Ascending aorta (tissue), 2 donors: Measurements from ENCODE around the gene RANBP9. TPM values are rescaled to one million over a fixed set of nuclear protein-coding genes. Genes with fewer than 3 reads are reported as not detected.
A peak's percentile ranks its signal among the peaks of the same experiment; 100 is the strongest.

Source experiments
- DNase-seq, 2 donors: peaks; one replicate each; pipeline ENCODE4 v3.0.0-alpha.2; 2019; ENCODE audit warnings: low spot score in 2 of 2
- H3K27ac ChIP-seq, 2 donors: fragments of 200-600 bp; sonication (generic); one replicate each; pipeline ENCODE4 v1.5.1; 2016 to 2017; ENCODE audit warnings: mild to moderate bottlenecking in 1 of 2
- H3K27me3 ChIP-seq: fragments of 200-600 bp; sonication (generic); one replicate; pipeline ENCODE4 v1.5.1; 2017
- H3K36me3 ChIP-seq, 2 donors: fragments of 200-600 bp; sonication (generic); one replicate each; pipeline ENCODE4 v1.5.1; 2016
- H3K4me1 ChIP-seq, 2 donors: fragments of 200-600 bp; sonication (generic); one replicate each; pipeline ENCODE4 v1.5.1; 2016 to 2017; ENCODE audit warnings: mild to moderate bottlenecking in 1 of 2
- H3K4me3 ChIP-seq, 2 donors: fragments of 200-600 bp; sonication (generic); one replicate each; pipeline ENCODE4 v1.5.1; 2016 to 2017; ENCODE audit warnings: mild to moderate bottlenecking in 1 of 2
- H3K9me3 ChIP-seq, 2 donors: fragments of 200-600 bp; sonication (generic); one replicate each; pipeline ENCODE4 v1.5.1; 2016
- intact Hi-C: fragments of 100-400 bp; cut with DNase I; formaldehyde crosslinking; loops from one replicate; pipeline ENCODE4 v1.15.1; 2023
- total RNA-seq: library from RNA; depleted of rRNA; stranded (reverse); fragments of >200 nt; gene quantifications from one replicate; pipeline ENCODE4 v1.1.0, GENCODE V29; 2016
- TF ChIP-seq, protein P1 (sequence below), 3 experiments: fragments of 200-600 bp in 2 of 3; fragments of 450-650 bp in 1 of 3; sonication (generic) in 2 of 3; IDR thresholded peaks; one replicate each; pipeline ENCODE4 v1.5.1; 2016 to 2019; ENCODE audit warnings: antibody characterized with exemption in 3 of 3, mild to moderate bottlenecking in 1 of 3, moderate library complexity in 1 of 3

The RANBP9 gene
- total RNA-seq, 1 donor from 2014 or later = 26.3 TPM

DNA sequence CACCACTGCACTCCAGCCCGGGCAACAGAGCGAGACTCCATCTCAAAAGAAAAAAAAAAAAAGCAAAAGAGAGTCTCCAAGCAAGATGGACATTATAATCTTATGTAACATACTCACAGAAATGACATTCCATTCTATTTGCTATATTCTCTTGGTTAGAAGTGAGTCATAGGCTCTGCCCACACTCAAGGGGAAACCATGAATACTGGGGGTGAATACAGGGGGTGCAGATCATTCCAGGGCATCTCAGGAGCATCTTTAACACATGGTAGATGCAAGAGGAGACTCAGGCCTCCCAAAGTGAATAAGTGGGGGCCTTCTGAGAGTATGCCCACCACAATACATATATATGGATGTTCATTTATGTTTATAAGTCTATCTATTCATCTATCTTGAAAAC, 18.3 kb upstream of the RANBP9 start:
- H3K4me1 ChIP-seq = no peaks in the 10 kb centered on the region
- TF ChIP-seq, protein P1, sequence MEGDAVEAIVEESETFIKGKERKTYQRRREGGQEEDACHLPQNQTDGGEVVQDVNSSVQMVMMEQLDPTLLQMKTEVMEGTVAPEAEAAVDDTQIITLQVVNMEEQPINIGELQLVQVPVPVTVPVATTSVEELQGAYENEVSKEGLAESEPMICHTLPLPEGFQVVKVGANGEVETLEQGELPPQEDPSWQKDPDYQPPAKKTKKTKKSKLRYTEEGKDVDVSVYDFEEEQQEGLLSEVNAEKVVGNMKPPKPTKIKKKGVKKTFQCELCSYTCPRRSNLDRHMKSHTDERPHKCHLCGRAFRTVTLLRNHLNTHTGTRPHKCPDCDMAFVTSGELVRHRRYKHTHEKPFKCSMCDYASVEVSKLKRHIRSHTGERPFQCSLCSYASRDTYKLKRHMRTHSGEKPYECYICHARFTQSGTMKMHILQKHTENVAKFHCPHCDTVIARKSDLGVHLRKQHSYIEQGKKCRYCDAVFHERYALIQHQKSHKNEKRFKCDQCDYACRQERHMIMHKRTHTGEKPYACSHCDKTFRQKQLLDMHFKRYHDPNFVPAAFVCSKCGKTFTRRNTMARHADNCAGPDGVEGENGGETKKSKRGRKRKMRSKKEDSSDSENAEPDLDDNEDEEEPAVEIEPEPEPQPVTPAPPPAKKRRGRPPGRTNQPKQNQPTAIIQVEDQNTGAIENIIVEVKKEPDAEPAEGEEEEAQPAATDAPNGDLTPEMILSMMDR (IDR thresholded peaks at IDR 0.05) = no peak
- H3K36me3 ChIP-seq = no peaks in the 10 kb centered on the region
- intact Hi-C loops = no loop called here
- H3K27ac ChIP-seq = no peak overlapping the region
- H3K9me3 ChIP-seq = no peaks in the 10 kb centered on the region
- DNase-seq = no peak
- no peaks in the 10 kb centered on the region for H3K27me3 ChIP-seq
- no peak overlapping the region for H3K4me3 ChIP-seq

DNA sequence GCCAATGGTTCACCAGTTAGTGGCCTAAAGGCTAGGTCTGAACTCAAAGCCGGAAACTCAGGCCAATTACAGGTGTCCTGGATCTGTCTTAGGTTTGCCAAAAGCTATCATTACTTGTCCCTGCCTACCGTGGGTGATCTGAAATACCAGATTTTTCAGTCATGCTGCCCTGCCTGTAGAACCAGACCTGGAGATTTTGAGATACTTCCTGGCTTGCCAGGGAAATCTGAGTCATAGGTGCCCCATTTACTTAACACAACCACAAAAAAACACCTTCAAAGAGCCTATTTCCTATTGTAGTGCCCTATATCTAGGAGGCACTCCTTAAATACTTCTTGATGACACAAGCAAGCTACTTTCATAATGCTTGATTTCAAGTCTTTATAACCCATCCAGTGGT, 13.9 kb upstream of the RANBP9 start:
- intact Hi-C loops = no loop called here
- TF ChIP-seq, protein P1 (IDR thresholded peaks at IDR 0.05) = no peak

DNA sequence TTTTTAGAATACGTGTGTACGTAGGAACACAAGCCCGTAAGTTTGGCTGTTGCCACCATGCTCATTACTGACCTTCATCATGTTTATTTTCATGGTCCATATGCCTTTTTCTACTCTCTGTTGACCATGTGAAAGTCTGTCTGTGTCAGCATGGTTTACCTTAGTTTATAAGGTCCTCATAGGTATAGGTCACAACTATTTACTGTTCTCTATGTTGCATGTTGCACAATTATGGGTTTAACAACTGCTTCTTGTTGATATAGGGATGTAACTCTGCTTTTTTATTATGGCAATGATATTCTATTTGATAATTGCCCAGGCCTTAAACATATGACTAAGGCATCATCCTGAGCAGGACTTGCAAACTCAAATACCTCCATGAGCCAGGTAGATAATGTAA, 13.4 kb upstream of the RANBP9 start:
- Histone ChIP-seq H3K9me3 (no peaks in the 10 kb centered on the region), H3K27ac (no peak overlapping the region), H3K36me3 (no peaks in the 10 kb centered on the region), H3K4me1 (no peaks in the 10 kb centered on the region), H3K27me3 (no peaks in the 10 kb centered on the region), H3K4me3 (no peak overlapping the region)
- intact Hi-C loops = no loop called here
- TF ChIP-seq, protein P1 (IDR thresholded peaks at IDR 0.05) = no peak
- DNase-seq = no peak

More for the DNA sequence above, 13.9 kb upstream of the RANBP9 start:
- peak in 1 of 2 donors; percentile 56 for DNase-seq
- Histone ChIP-seq H3K27me3 (no peaks in the 10 kb centered on the region), H3K4me3 (no peak overlapping the region), H3K9me3 (no peaks in the 10 kb centered on the region), H3K4me1 (no peaks in the 10 kb centered on the region), H3K27ac (no peak overlapping the region), H3K36me3 (no peaks in the 10 kb centered on the region)

DNA sequence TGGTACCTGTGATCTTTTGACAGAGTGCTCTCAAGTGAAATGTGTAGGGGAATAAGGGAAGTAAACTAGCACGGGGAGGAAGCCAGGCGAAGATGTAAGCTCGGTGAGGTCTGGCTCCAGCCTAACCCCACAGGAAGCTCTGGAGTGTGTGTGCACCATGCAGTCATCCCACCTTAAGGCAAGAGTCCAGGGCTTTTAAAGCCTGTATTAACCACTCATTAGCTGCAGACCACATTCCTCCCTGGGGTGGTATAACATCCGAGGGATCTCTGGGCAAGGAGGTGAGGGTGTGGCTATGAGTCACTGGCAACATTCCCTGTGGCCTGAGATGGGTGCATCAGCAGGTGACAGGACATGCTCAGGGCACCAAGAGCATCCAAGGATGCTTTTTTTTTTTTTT, 12.5 kb upstream of the RANBP9 start:
- intact Hi-C loops = no loop called here

DNA sequence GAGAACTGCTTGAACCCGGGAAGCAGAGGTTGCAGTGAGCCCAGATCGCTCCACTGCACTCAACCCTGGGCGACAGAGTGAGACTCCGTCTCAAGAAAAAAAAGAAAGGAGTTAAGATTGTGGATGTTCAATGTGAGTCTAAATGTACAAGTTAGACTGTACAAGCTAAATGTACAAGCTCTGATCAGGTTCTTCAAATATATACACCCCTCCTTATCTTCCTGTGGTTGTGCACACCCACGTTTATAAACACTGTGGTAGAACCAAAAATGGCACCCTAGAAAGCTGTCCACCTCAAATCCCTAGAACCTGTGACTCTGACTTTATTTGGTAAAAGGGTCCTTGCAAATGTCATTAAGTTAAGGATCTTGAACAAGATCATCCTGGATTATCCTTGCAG, 11.2 kb upstream of the RANBP9 start:
- H3K27me3 ChIP-seq = no peaks in the 10 kb centered on the region
- DNase-seq = no peak
- H3K36me3 ChIP-seq = no peaks in the 10 kb centered on the region
- no peaks in the 10 kb centered on the region for H3K9me3 ChIP-seq
- no peaks in the 10 kb centered on the region for H3K4me1 ChIP-seq
- no peak overlapping the region for H3K27ac ChIP-seq
- intact Hi-C loops = no loop called here
- H3K4me3 ChIP-seq = no peak overlapping the region
- TF ChIP-seq, protein P1 (IDR thresholded peaks at IDR 0.05) = no peak

More for the DNA sequence above, 12.5 kb upstream of the RANBP9 start:
- TF ChIP-seq, protein P1 (IDR thresholded peaks at IDR 0.05) = no peak
- Histone ChIP-seq H3K27me3 (no peaks in the 10 kb centered on the region), H3K36me3 (no peaks in the 10 kb centered on the region), H3K9me3 (no peaks in the 10 kb centered on the region), H3K4me1 (no peaks in the 10 kb centered on the region), H3K4me3 (no peak overlapping the region), H3K27ac (no peak overlapping the region)
- DNase-seq = no peak

DNA sequence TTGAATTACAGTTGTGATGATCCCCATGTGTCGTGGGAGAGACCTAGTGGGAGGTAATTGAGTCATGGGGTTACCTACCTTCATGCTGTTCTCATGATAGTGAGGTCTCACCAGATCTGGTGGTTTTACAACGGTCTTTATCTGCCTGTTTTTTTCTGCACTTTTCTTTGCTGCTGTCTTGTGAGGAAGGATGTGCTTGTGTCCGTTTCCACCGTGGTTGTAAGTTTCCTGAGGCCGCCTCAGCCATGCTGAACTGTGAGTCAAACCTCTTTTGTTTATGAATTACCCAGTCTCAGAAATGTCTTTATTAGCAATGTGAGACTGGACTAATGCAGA, 6.5 kb upstream of the RANBP9 start:
- TF ChIP-seq, protein P1 (IDR thresholded peaks at IDR 0.05) = no peak
- intact Hi-C loops = no loop called here
- peaks cover 0 to 3% of the 10 kb centered on the region in 2 donors for H3K4me1 ChIP-seq
- no peak overlapping the region for H3K27ac ChIP-seq
- H3K27me3 ChIP-seq = no peaks in the 10 kb centered on the region
- no peak overlapping the region for H3K4me3 ChIP-seq
- H3K36me3 ChIP-seq = no peaks in the 10 kb centered on the region
- DNase-seq = no peak
- no peaks in the 10 kb centered on the region for H3K9me3 ChIP-seq
